Stimulated activated naive CD8-positive, alpha-beta T cell treated with anti-CD3 and anti-CD28 coated beads, Interleukin-15, Interleukin-2, amounts not matched to agents 100 U/mL and 50 U/mL, for 24 hours (primary cell): Measurements from ENCODE around the gene PTPN7.

Source experiments
- ATAC-seq: fragments of 150-1000 bp; cut with Tn5 transposase; one replicate; pipeline ENCODE4 v1.10.0; 2021
- DNase-seq: peaks from one replicate; pipeline ENCODE4 v3.0.0; 2021

The PTPN7 gene

DNA sequence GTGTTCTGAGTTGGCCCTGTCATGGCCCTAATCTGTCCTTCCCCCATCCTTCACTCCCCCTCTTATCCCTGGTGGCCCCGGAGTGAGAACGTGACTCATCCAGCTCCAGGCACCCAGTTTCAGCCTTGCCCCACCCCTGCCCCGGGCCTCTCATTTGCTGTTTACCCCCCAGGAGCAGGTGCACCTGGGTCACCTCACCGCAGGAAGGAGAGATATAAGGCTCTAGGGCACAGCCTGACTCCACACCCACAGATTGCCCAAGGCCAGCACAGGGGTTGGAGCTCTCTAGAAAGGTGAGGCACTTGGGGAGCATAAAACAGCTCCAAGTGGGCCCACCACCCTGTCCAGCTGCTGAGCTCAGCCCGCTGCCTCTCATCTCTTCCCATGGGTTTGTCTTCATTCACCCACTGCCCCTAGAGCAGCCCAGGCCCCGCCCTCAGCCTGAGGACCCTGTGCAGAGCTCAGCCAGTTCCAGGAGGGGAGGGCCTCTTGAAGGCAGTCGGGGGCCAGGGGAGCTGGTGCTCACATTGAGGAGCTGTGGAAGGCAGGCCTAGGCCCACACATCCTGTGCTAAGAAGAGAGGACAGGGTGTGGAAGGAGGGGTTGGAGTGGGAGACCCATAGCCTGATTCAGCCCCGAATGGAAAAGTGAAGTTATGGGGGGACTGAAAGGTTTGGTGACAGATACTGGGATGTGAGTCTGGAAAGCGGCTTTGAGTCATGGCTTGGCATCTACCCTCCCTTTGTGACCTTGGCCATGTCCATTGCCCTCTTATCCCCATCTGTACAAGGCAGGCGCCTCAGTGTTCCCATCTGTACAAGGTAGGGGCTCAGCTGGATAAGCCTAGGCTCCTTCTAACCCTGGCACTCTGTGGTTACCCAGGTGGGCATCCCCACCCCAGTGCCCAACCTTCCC is 53.8 kb downstream of the PTPN7 start:
- ATAC-seq, result no peak
- DNase-seq, result no peak

DNA sequence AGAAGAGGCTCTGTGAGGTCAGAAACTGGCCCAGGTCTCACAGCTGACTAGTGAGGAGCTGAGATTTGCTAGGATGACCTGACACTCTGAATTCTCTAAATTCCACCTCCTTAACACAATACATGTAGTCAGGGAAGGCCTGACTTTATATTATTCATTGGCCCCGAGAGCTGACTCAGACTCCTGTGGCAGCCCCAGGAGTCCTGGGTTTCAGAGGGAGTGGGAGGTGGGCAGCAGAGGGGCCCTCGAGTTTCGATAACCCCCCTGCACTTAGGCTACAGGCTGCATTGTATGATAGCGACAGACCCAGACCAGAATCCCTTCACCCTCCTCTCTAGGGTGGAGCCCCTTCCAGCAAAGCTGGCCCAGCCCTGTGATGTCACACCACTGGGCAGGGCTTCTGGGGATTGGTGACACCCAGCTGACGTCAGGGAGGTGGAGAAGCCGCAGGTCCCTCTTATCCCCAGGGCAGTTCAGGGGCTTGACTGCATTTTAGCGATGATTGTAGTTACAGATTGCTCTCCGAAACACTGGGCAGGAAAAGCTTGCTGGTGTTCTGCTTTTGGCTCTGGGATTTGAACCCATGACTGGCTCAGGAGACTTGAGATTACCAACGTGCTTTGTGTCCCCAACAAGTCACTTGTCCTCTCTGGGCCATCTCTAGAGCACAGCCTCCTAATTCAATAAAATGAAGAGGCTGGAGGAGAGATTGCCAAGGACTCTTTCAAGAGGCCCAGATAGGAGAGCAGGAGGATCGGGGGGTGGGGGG is 54.6 kb downstream of the PTPN7 start:
- ATAC-seq (no peak), DNase-seq (no peak)

DNA sequence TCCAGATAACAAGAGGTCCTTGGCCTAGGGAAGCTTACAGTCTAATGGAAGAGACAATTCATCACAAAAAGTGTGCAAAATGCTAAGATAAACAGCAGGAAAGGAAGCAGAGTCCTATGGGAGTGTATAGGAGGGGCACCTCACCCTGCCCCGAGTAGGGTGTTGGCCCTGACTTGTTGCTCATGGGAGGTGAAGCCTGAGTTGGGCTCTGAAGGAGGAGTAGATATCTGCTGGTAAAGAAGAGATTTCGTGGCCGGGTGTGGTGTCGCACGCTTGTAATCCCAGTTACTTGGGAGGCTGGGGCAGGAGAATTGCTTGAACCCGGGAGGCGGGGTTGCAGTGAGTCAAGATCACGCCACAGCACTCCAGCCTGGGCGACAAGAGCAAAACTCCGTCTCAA is 56.3 kb downstream of the PTPN7 start:
- DNase-seq, result no peak
- no peak for ATAC-seq

DNA sequence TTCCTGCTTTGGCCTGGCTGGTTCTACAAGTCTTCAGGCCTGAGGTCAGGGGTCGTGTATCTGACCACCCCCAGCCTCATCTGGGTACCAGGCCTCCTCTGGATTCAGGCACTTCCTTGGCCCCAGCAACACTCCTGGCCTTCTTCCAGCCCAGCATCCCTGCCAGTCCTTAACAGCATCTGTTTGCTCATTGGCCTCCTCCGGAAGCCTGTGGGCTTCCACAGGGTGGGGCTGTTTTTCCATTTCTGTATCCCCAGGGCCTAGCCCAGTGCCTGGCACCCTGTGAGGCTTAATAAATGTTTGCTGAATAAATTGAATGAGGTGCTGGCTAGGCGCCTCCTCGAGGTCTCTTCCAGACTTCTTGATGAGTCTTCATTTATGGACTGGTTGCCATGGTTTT is 59.2 kb downstream of the PTPN7 start:
- DNase-seq (no peak), ATAC-seq (no peak)
